Measurements from ENCODE around the gene AK5.
"Not testable (repeated sequence)": the region's sequence is repeated elsewhere in the genome, so short reads cannot be mapped to it uniquely, and the experiment has no call there.

Gene AK5

GRCh38 chr1:77405186-77405585 is 123.4 kb downstream of the AK5 start:
- DNase-seq, result no peak

DNA sequence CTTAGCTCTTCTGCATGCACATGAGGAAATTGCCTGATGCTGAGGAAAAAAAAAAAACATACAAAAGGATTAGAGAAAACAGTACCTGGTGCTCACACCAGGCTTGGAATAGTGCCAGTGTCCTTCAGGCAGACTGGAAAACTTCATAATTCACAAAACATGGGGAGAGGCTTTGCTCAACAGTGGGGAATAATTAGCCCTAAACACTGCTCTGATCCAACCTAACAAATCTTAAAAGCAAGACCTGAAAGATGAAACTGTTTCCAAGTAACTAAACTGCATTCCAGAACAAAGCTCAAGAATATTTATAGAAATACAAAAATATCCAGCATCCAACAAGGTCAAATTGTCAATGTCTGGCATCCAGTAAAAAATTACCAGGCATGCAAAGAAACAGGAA is 124.8 kb downstream of the AK5 start:
- peak; percentile 66 for DNase-seq

DNA sequence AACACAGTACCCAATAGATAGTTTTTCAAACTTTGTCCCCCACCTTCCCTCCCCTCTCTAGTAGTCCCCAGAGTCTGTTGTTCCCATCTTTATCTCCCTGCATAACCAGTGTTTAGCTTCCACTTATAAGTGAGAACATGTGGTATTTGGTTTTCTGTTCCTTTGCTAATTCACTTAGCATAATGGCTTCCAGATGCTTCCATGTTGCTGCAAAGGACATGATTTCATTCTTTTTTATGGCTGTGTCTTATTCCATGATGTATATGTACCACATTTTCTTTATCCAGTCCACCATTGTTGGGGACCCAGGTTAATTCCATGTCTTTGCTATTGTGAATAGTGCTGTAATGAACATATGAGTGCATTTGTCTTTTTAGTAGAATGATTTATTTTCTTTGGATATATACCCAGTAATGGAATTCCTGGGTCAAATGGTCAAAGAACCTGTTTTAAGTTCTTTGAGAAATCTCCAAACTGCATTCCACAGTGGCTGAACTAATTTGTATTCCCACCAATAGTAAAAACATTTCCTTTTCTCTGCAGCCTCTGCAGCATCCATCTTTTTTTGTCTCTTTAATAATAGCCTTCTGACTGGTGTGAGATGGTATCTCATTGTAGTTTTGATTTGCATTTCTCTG is 126.0 kb downstream of the AK5 start:
- DNase-seq, result no peak

DNA sequence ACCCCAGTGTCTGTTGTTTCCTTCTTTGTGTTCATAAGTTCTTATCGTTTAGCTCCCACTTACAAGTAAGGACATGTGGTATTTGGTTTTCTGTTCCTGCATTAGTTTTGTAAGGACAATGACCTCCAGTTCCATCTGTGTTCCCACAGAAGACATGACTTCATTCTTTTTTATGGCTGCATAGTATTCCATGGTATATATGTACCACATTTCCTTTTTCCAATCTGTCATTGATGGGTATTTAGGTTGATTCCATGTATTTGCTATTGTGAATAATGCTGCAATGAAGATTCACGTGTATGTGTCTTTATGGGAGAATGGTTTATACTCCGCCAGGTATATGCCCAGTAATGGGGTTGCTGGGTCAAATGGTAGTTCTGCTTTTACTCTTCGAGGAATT is 127.1 kb downstream of the AK5 start:
- DNase-seq, result not testable (repeated sequence)

DNA sequence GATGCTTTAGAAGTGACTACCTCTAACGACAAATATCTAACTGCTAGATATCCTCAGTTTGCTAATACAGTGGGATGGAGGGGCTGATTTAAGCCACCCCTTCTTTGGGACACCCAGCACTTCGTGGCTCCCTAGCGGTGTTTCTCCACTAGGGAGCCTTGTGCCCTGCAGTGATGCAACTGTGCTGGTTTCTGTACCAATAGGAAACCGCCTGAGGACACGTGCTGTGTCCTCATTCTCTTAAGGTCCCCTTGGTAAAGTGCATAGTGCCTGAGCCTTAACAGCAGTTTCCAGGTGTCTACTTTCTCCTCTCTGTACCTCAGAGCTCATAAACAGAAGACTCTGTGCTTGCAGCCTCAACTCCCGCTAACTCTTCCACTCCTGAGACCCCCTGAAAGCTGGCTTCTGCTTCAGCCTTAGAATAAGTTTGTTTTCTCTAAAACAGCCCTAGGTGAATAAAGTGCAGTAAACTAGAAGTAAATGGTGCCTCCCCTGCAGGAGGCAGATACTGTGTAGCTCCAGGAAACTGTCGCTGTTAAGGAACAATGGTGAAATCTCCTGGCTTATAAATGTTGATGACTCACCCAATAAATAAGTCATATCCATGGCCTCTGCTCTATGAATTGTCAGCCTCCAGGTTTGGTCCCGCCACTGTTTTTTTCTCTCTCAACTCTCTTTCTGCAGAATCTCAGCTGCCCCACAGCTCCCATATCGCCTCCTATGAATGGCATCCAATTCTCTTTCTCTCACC is 130.4 kb downstream of the AK5 start:
- no peak for DNase-seq

DNA sequence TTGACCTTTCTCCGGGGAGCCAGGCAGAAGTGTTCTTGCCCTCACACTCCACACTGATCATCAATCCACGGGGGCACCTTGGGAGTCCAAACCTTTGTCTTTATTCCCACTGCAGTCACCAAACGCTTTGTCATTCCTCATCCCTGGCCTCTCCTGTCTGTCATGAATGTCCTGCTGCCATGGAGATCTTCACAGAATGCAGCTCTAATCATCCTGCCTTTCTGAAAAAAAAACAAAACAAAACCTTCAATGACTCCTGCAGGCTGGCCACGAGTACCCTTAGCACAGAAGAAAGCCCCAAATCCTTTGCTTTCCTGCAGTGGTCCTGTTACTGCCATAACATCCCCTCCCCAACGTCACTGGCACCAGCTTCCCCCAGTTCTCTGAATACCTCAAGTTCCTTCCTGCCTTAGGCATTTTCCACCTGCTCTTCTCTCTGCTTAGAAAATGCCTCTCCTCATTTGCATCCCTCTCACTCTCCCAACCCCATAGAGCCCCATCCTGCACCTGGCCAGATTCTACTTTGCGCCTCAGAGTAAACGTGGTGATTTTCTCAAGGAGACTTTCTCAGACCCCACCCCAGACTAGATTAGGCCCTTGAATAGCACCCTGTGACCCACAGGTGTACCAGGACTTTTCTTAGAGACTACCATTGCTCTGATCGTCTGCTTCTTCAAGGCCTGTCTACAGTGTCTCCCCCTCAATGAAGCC is 131.2 kb downstream of the AK5 start:
- no peak for DNase-seq

DNA sequence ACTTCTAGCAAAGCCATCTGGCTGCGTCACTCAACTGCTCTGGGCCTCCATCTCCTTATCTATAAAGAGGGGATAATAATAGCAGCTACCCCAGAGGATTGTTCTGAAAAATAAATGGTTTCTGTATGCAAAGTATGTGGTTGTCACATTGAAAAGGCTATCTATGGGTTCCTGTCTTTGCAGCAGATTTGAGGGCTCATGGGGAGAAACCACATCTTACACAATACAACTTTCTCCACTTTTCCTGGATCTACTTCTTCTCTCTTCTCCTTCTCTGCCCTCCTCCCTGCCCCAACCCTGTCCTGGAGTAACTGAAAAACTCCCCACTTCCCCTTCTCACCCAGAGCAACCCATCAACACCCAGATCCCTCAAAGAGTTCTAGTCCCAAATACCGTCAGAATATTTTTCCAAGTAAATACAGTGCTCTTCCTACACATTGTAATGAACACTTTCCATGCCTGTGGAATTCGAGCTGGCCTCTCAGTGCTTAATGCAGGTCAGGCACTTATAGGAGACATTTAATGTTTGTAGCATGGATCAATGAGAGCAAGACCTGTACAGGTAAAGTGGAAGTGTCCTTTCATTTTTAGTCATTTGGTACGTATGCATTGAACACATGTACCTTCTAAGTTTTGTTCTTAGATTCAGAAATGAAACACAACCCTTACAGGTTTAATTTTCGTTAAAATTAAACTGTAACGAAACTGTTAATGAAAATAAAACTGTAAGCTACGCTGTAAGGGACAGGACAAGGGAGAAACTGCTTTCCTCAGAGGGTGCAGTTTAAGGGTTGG is 131.9 kb downstream of the AK5 start:
- DNase-seq, result no peak

DNA sequence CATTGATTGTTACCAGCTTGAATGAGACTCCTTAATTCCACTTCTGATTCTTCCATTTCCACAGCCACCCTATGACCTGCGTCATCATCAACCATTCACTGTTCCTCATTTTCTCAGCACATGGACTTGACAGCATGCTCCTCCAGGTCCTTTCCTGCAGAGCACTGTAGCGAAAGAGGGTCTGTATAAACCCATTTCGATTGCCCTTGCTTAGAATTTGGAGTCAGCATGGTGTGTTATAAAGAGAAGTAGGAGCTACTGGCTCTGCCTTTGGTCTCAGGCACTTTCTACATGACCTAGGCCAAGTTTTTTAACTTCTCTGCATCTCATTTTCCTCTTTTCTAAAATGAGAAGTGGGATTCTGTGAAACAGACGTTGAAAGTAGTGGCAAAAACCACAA is 133.8 kb downstream of the AK5 start:
- no peak for DNase-seq

- peak; percentile 15 for DNase-seq
Measured at GRCh38 chr1:77416692-77417450, 135.1 kb downstream of the AK5 start.

DNA sequence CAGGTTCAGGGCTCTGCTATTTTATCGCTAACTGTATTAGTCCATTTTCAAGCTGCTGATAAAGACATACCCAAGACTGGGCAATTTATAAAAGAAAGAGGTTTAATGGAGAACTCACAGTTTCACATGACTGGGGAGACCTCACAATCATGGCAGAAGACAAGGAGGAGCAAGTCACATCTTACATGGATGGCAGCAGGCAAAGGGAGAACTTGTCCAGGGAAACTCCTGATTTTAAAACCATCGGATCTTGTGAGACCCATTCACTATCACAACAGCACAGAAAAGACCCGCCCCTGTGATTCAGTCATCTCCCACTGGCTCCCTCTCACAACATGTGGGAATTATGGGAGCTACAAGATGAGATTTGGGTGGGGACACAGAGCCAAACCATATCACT is 136.2 kb downstream of the AK5 start:
- DNase-seq, result not testable (repeated sequence)

- DNase-seq, result no peak
Measured at GRCh38 chr1:77421504-77422233, 139.8 kb downstream of the AK5 start.

DNA sequence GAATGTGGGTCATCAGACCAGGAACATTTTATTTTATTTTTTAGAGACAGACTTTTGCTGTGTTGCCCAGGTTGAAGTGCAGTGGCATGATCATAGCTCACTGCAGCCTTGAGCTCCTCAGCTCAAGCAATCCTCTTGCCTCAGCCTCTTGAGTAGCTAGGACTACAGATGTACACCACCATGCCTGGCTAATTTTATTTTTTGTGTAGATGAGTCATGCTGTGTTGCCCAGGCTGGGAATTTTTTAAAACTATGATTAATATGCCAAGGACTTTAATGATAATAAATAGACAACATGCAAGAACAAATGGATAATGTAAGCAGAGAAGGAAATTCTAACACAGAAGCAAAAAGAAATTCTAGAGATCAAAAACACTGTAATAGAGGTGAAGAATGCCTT is 142.4 kb downstream of the AK5 start:
- DNase-seq, result no peak

DNA sequence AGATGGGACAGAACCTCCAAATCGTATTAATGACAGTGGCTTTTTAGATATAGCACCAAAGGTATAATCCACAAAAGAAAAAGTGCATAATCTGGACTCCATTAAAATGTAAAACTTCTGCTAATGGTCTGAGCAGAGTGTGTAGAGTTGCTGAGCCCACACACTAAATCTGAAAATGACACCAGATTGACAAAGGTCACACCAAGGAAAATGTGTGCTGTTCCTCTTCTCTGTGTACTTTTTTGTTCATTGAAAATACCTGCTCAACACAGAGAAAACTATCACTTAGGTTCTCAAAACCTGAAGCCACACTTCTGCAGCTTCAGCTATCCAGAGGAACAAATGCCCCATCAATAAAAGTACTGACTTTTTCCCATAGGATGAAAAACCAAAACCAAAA is 146.2 kb downstream of the AK5 start:
- DNase-seq, result no peak

GRCh38 chr1:77430966-77431690 is 149.3 kb downstream of the AK5 start:
- no peak for DNase-seq

DNA sequence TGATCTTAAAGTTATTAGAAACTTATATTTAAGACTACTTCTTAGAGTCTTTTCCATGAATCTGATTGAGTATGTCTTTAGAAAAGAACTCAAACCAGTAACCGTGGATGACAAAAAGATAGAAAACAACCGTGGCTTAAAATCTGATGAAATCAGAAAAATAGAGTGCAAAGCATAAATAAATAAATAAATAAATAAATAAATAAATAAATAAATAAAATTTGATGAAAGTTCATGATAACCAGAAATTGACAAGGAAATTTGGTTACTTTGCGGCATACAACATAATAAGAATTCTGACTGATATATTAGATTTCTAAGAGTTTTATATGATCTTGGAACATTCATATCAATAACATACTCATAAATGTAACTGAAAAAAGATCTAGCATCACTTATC is 152.1 kb downstream of the AK5 start:
- DNase-seq, result no peak

GRCh38 chr1:77434967-77435366 is 153.1 kb downstream of the AK5 start:
- no peak for DNase-seq

DNA sequence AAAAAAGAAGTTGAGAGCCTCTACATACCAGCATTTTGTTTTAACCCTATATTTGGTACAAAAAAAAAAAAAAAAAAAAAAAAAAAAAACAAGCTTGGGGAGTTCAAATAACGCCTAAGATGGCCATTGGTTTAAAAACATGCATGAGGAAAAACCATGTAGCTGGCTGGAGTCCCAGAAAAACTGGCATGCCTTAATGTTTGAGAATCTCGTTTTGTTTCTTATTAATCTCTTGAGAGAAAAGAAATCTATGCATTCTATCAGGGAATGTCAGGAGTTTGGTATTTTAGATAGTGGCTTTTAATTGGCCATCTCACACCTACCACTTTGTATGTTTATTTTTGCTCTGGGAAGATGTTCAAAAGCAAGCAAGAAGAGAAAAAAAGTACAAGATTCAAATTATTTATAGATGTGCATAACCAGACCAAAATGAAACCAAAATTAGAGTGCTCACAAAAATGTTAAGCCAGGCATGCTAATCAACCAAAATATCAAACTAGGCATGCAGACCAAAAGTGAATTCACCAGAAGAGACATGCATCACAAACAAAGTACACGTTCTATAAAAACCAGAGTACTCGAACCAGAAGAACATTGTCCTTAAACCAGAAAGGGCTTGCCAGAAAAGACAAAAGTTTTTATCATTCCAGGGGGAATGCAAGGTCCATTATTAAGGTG is 156.6 kb downstream of the AK5 start:
- peak; percentile 11 for DNase-seq

DNA sequence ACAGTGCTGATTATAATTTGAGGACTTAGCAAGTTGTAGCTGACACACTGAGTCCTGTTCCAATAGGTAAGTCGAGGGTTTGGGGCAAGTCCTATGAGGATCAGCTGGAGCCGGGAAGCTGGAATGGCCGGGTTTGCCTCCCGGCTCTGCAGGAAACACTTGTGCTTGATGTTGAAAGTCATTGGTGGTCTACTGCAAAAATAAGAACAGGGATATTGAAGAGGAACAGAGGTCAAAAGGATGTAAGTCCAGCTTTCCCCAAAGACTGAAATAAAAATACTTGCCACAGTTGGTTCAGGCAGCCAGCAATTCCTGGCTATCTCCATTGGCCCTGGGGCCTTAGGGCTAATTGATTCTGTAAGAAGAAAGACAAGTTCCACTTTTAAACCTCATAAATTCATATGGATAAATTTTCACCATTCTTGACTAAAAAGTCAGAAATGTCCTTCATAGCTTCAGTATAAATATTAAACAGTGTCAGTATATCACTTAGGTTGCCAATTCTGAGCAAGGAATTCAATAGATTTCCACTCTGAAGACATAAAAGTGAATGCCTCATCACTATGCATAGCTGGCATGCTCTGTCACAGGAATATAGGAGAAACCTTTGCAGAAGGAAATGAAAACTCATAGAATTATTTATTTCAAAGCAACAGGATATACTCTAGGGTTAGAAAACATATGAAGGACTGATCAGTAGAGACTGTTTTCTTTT is 165.2 kb downstream of the AK5 start:
- no peak for DNase-seq

DNA sequence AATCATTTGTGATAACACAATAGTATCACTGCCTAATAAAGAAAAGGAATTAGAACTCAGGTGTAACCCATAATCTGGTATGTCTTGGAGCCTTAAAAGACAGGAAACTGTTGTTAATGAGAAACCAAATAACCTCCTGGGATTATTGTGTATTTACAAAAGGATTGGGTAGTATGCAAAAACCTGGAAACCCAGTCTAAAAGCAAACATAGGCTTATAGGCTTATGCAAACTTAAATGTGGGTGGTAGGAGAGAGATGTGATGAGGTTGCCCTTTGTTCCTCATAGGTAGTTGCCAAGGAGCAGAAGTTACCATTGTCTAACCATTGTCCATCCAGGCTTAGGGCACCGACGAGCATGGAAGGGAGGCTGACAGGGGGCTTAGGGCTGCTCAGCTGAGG is 165.8 kb downstream of the AK5 start:
- DNase-seq, result no peak

DNA sequence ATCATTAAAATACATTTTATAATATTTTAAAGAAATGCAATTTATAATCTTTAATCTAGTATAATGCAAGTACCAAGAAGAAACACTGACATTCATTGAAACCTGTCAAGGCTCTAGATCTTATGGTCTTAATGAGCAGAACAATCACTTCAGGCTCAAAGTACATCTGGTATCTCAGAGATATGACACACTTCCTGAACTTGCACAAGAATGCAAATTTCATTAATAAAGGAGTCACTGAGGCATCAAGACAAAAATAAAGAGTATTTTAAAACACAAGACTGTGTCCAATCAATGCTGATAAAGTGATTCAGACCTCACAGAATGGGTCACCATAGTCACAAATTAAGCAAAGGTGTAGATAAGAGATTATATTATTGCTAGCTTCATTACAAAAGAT is 178.1 kb downstream of the AK5 start:
- DNase-seq, result no peak

Measured in NCI-H1105 treated with DMSO at 0.1 percent for 48 hours (cell line).